ENCODE data around the gene ABCF3. TPM values are rescaled to one million over a fixed set of nuclear protein-coding genes. Genes with fewer than 3 reads are reported as not detected.
A peak's percentile ranks its signal among the peaks of the same experiment; 100 is the strongest.

Gene ABCF3
- polyA plus RNA-seq, 1 donor (not counting 4 experiments of a cell fraction or from before 2014, with no cell fraction given), result 39.2 TPM

DNA sequence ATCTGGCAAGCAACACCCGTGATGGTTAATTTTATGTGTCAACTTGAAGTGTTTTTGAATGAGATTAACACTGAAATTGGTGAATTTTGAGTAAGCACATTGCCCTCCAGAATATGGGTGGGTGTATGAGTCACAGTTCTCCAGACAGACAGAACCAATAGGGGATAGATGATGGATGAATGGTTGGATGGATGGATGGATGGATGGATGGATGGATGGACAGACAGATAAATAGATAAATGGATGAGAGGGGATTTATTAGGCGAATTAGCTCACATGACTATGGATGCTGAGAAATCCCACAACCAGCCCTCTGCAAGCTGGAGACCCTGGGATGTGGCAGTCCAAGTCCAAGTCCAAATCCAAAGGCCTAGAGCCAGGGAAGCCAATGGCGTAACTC lies 37.9 kb downstream of the ABCF3 start:
- no peaks in the 10 kb centered on the region for H4K20me1 ChIP-seq (ENCODE audit: control insufficient read depth, extremely low read depth, insufficient read depth, low read length)
- H3K4me3 ChIP-seq (ENCODE audit: control insufficient read depth in 2 of 3, extremely low read depth in 1 of 3, insufficient read depth in 2 of 3, low read depth in 1 of 3, low read length in 3 of 3), result no peak overlapping the region
- no peak overlapping the region for H3K9ac ChIP-seq (ENCODE audit: control insufficient read depth, extremely low read depth, insufficient read depth, low read length)
- no peak overlapping the region for H3K27ac ChIP-seq (ENCODE audit: control insufficient read depth, insufficient read depth, low read length)
- DNase-seq (ENCODE audit: low read depth, low spot score), result no peak
- no peaks in the 10 kb centered on the region for H3K36me3 ChIP-seq (ENCODE audit: control insufficient read depth in 2 of 2, extremely low read depth in 1 of 2, insufficient read depth in 2 of 2, low read length in 2 of 2)
- no peaks in the 10 kb centered on the region for H3K9me1 ChIP-seq (ENCODE audit: control insufficient read depth, extremely low read depth, insufficient read depth, low read length)
- H3K79me2 ChIP-seq (ENCODE audit: control insufficient read depth, insufficient read depth, low read length), result no peaks in the 10 kb centered on the region
- H3K4me2 ChIP-seq (ENCODE audit: control insufficient read depth, extremely low read depth, insufficient read depth, low read depth, low read length), result no peak overlapping the region
- no peaks in the 10 kb centered on the region for H3K9me3 ChIP-seq (ENCODE audit: control insufficient read depth, low read depth, low read length)
- TF ChIP-seq EZH2 (IDR thresholded peaks at IDR 0.05; ENCODE audit: low read length), result no peak
- TF ChIP-seq, protein P1, sequence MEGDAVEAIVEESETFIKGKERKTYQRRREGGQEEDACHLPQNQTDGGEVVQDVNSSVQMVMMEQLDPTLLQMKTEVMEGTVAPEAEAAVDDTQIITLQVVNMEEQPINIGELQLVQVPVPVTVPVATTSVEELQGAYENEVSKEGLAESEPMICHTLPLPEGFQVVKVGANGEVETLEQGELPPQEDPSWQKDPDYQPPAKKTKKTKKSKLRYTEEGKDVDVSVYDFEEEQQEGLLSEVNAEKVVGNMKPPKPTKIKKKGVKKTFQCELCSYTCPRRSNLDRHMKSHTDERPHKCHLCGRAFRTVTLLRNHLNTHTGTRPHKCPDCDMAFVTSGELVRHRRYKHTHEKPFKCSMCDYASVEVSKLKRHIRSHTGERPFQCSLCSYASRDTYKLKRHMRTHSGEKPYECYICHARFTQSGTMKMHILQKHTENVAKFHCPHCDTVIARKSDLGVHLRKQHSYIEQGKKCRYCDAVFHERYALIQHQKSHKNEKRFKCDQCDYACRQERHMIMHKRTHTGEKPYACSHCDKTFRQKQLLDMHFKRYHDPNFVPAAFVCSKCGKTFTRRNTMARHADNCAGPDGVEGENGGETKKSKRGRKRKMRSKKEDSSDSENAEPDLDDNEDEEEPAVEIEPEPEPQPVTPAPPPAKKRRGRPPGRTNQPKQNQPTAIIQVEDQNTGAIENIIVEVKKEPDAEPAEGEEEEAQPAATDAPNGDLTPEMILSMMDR (optimal IDR thresholded peaks at IDR 0.05 in 1 of 3, IDR thresholded peaks at IDR 0.05 in 1 of 3, conservative IDR thresholded peaks at IDR 0.05 in 1 of 3; ENCODE audit: extremely low read depth in 1 of 3, insufficient read depth in 2 of 3, low read length in 3 of 3), result no peak
- H3K27me3 ChIP-seq (ENCODE audit: control insufficient read depth, extremely low read depth, insufficient read depth, low read length), result peaks cover 19% of the 10 kb centered on the region
- FAIRE-seq, result no peak
- dilution Hi-C loops (cut with MboI; ENCODE audit: extremely low pct_ligation_motif_present, low sequenced_read_pairs), result no loop called here
- no peaks in the 10 kb centered on the region for H3K4me1 ChIP-seq (ENCODE audit: control insufficient read depth, extremely low read depth, insufficient read depth, low read length)
- H2AFZ ChIP-seq (ENCODE audit: control insufficient read depth, low read length), result no peak overlapping the region

DNA sequence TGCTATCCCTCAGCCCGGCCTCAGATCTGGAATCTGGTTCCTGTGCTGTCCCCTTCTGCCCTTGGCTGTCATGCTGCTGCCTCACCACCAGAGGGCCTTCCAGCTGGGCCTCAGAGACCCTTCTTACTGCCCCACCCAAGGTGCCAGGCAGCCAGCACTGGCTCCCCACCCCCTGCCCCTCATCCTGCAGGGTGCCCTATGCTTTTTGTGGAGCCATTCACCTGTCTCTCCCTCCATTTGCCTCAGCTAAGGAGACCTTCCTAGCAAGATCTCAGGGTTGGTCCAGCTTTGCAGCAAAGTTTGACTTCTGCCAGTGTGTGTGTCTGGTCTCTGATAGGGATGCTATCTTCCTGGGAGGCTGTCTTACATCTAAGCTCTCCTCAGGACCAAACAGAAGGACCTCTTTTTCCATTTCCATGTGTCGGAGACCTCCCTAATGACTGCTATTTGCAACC lies 41.5 kb downstream of the ABCF3 start:
- TF ChIP-seq EZH2 (IDR thresholded peaks at IDR 0.05; ENCODE audit: low read length), result no peak
- TF ChIP-seq, protein P1 (optimal IDR thresholded peaks at IDR 0.05 in 1 of 3, IDR thresholded peaks at IDR 0.05 in 1 of 3, conservative IDR thresholded peaks at IDR 0.05 in 1 of 3; ENCODE audit: extremely low read depth in 1 of 3, insufficient read depth in 2 of 3, low read length in 3 of 3), result peak; percentile 59 to 93 (median 85)
- H3K27ac ChIP-seq (ENCODE audit: control insufficient read depth, insufficient read depth, low read length), result no peak overlapping the region
- H3K9me1 ChIP-seq (ENCODE audit: control insufficient read depth, extremely low read depth, insufficient read depth, low read length), result no peaks in the 10 kb centered on the region
- H3K4me1 ChIP-seq (ENCODE audit: control insufficient read depth, extremely low read depth, insufficient read depth, low read length), result peaks cover 3% of the 10 kb centered on the region
- peaks cover 54% of the 10 kb centered on the region for H3K27me3 ChIP-seq (ENCODE audit: control insufficient read depth, extremely low read depth, insufficient read depth, low read length)
- no peak for DNase-seq (ENCODE audit: low read depth, low spot score)
- H3K9me3 ChIP-seq (ENCODE audit: control insufficient read depth, low read depth, low read length), result no peaks in the 10 kb centered on the region
- H2AFZ ChIP-seq (ENCODE audit: control insufficient read depth, low read length), result no peak overlapping the region
- no peak overlapping the region for H3K4me2 ChIP-seq (ENCODE audit: control insufficient read depth, extremely low read depth, insufficient read depth, low read depth, low read length)
- no peak overlapping the region for H3K9ac ChIP-seq (ENCODE audit: control insufficient read depth, extremely low read depth, insufficient read depth, low read length)
- H3K36me3 ChIP-seq (ENCODE audit: control insufficient read depth in 2 of 2, extremely low read depth in 1 of 2, insufficient read depth in 2 of 2, low read length in 2 of 2), result no peaks in the 10 kb centered on the region
- H3K4me3 ChIP-seq (ENCODE audit: control insufficient read depth in 2 of 3, extremely low read depth in 1 of 3, insufficient read depth in 2 of 3, low read depth in 1 of 3, low read length in 3 of 3), result no peak overlapping the region
- no peak for FAIRE-seq
- H3K79me2 ChIP-seq (ENCODE audit: control insufficient read depth, insufficient read depth, low read length), result no peaks in the 10 kb centered on the region
- dilution Hi-C loops (cut with MboI; ENCODE audit: extremely low pct_ligation_motif_present, low sequenced_read_pairs), result no loop called here
- no peaks in the 10 kb centered on the region for H4K20me1 ChIP-seq (ENCODE audit: control insufficient read depth, extremely low read depth, insufficient read depth, low read length)
